ENCODE measurements around the gene DUSP10.

The DUSP10 gene

GRCh38 chr1:221719987-221720386 is 21.9 kb downstream of the DUSP10 start:
- no peak for TF ChIP-seq POLR2A (IDR thresholded peaks at IDR 0.05; ENCODE audit: low read depth, low read length)
- DNase-seq (ENCODE audit: insufficient read length, low spot score) (no peak), FAIRE-seq (no peak)

GRCh38 chr1:221719278-221719597 is 22.7 kb downstream of the DUSP10 start:
- DNase-seq (ENCODE audit: insufficient read length, low spot score) (no peak), FAIRE-seq (no peak)
- TF ChIP-seq POLR2A (IDR thresholded peaks at IDR 0.05; ENCODE audit: low read depth, low read length) = no peak

- FAIRE-seq (no peak), DNase-seq (ENCODE audit: insufficient read length, low spot score) (no peak)
- TF ChIP-seq POLR2A (IDR thresholded peaks at IDR 0.05; ENCODE audit: low read depth, low read length) = no peak
Observed at GRCh38 chr1:221718381-221719277, 23.3 kb downstream of the DUSP10 start.

GRCh38 chr1:221717485-221717853 is 24.4 kb downstream of the DUSP10 start:
- DNase-seq (ENCODE audit: insufficient read length, low spot score) (no peak), FAIRE-seq (no peak)
- no peak for TF ChIP-seq POLR2A (IDR thresholded peaks at IDR 0.05; ENCODE audit: low read depth, low read length)

- no peak for FAIRE-seq
- TF ChIP-seq POLR2A (IDR thresholded peaks at IDR 0.05; ENCODE audit: low read depth, low read length) = no peak
- no peak for DNase-seq (ENCODE audit: insufficient read length, low spot score)
Observed at GRCh38 chr1:221716713-221717484, 25.0 kb downstream of the DUSP10 start.

- no peak for FAIRE-seq
- TF ChIP-seq POLR2A (IDR thresholded peaks at IDR 0.05; ENCODE audit: low read depth, low read length) = no peak
- no peak for DNase-seq (ENCODE audit: insufficient read length, low spot score)
Observed at GRCh38 chr1:221715321-221716169, 26.3 kb downstream of the DUSP10 start.

GRCh38 chr1:221714227-221715152 is 27.4 kb downstream of the DUSP10 start:
- TF ChIP-seq POLR2A (IDR thresholded peaks at IDR 0.05; ENCODE audit: low read depth, low read length) = no peak
- FAIRE-seq (no peak), DNase-seq (ENCODE audit: insufficient read length, low spot score) (no peak)

- no peak for TF ChIP-seq POLR2A (IDR thresholded peaks at IDR 0.05; ENCODE audit: low read depth, low read length)
- no peak for FAIRE-seq
- DNase-seq (ENCODE audit: insufficient read length, low spot score) = no peak
Observed at GRCh38 chr1:221712776-221713431, 29.0 kb downstream of the DUSP10 start.

GRCh38 chr1:221712198-221712684 is 29.6 kb downstream of the DUSP10 start:
- DNase-seq (ENCODE audit: insufficient read length, low spot score) (no peak), FAIRE-seq (no peak)
- no peak for TF ChIP-seq POLR2A (IDR thresholded peaks at IDR 0.05; ENCODE audit: low read depth, low read length)

GRCh38 chr1:221711656-221712055 is 30.2 kb downstream of the DUSP10 start:
- DNase-seq (ENCODE audit: insufficient read length, low spot score) (no peak), FAIRE-seq (no peak)
- TF ChIP-seq POLR2A (IDR thresholded peaks at IDR 0.05; ENCODE audit: low read depth, low read length) = no peak

- FAIRE-seq = no peak
- no peak for DNase-seq (ENCODE audit: insufficient read length, low spot score)
- no peak for TF ChIP-seq POLR2A (IDR thresholded peaks at IDR 0.05; ENCODE audit: low read depth, low read length)
Observed at GRCh38 chr1:221711063-221711577, 30.8 kb downstream of the DUSP10 start.

GRCh38 chr1:221709854-221710253 is 32.0 kb downstream of the DUSP10 start:
- TF ChIP-seq POLR2A (IDR thresholded peaks at IDR 0.05; ENCODE audit: low read depth, low read length) = no peak
- no peak for DNase-seq (ENCODE audit: insufficient read length, low spot score)
- FAIRE-seq = no peak
